Panc1 (cell line): ENCODE results near the gene ZNF688.

Experiments used
- POLR2AphosphoS5 ChIP-seq: IDR thresholded peaks from 2 replicates; pipeline ENCODE4 v1.6.1; 2012; ENCODE audit warnings: mild to moderate bottlenecking, low read depth, low read length, moderate library complexity
- SIN3A ChIP-seq: IDR thresholded peaks from 2 replicates; pipeline ENCODE4 v1.6.1; 2012; ENCODE audit warnings: low read depth, mild to moderate bottlenecking, low read length, moderate library complexity, borderline replicate concordance; ENCODE audit not compliant: insufficient read depth
- TCF7L2 ChIP-seq: IDR thresholded peaks from 2 replicates; pipeline ENCODE4 v1.6.1; 2011; ENCODE audit warnings: mild to moderate bottlenecking, low read depth, low read length, inconsistent platforms
- TF ChIP-seq, protein P1 (sequence below), 2 experiments: IDR thresholded peaks; 2 replicates each; pipeline ENCODE4 v1.6.1; 2011 to 2012; ENCODE audit warnings: low read depth in 2 of 2, control low read depth in 1 of 2, low read length in 1 of 2, mild to moderate bottlenecking in 1 of 2, moderate library complexity in 1 of 2; ENCODE audit not compliant: insufficient read depth in 1 of 2
- TF ChIP-seq, protein P2 (sequence below): fragments of 450-650 bp; IDR thresholded peaks from 2 replicates; pipeline ENCODE4 v1.5.1; 2017; ENCODE audit warnings: mild to moderate bottlenecking

DNA sequence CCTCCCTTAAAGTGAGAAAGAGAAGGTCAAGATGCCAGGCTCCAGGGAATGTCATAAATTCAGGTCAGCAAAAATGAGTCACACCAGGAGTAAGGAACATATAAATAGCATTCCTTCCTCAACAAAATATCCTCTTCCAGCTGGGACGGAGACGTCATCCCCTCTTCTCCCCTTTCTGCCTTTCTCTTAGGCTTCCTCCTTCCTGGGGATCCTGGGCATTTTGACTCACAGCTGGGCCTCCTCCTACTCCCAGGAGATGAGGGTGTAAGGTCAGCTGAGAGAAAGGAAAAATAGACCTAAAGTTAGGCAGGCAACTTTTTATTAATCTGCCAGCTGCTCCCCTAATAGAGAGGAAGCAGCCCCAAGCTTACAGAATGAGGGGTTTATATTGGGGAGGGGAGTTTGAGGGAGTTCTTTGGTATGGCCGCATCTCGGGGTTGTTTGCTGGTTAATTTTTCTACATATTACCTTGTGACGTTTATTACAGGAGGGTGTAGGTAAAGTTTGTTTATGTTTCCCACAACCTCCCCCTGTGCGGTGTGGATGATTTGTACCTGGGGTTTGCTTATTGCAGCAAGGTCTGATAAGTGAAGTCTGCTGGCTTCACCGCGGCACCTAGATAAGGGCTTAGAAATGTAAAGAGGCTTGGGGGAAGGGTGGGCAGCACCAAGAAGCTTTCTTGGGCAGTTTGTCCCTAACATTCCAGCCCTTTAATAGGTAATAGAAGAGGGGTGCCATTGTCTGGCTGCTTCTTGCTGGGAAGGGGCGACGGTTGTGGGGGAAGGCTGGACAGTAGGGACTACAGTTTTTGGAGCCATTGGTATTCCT lies 29.8 kb downstream of the ZNF688 start:
- TF ChIP-seq, protein P1, sequence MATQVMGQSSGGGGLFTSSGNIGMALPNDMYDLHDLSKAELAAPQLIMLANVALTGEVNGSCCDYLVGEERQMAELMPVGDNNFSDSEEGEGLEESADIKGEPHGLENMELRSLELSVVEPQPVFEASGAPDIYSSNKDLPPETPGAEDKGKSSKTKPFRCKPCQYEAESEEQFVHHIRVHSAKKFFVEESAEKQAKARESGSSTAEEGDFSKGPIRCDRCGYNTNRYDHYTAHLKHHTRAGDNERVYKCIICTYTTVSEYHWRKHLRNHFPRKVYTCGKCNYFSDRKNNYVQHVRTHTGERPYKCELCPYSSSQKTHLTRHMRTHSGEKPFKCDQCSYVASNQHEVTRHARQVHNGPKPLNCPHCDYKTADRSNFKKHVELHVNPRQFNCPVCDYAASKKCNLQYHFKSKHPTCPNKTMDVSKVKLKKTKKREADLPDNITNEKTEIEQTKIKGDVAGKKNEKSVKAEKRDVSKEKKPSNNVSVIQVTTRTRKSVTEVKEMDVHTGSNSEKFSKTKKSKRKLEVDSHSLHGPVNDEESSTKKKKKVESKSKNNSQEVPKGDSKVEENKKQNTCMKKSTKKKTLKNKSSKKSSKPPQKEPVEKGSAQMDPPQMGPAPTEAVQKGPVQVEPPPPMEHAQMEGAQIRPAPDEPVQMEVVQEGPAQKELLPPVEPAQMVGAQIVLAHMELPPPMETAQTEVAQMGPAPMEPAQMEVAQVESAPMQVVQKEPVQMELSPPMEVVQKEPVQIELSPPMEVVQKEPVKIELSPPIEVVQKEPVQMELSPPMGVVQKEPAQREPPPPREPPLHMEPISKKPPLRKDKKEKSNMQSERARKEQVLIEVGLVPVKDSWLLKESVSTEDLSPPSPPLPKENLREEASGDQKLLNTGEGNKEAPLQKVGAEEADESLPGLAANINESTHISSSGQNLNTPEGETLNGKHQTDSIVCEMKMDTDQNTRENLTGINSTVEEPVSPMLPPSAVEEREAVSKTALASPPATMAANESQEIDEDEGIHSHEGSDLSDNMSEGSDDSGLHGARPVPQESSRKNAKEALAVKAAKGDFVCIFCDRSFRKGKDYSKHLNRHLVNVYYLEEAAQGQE (IDR thresholded peaks at IDR 0.05; ENCODE audit: insufficient read depth in 1 of 2, low read depth in 2 of 2, low read length in 1 of 2), result no peak
- TF ChIP-seq, protein P2, sequence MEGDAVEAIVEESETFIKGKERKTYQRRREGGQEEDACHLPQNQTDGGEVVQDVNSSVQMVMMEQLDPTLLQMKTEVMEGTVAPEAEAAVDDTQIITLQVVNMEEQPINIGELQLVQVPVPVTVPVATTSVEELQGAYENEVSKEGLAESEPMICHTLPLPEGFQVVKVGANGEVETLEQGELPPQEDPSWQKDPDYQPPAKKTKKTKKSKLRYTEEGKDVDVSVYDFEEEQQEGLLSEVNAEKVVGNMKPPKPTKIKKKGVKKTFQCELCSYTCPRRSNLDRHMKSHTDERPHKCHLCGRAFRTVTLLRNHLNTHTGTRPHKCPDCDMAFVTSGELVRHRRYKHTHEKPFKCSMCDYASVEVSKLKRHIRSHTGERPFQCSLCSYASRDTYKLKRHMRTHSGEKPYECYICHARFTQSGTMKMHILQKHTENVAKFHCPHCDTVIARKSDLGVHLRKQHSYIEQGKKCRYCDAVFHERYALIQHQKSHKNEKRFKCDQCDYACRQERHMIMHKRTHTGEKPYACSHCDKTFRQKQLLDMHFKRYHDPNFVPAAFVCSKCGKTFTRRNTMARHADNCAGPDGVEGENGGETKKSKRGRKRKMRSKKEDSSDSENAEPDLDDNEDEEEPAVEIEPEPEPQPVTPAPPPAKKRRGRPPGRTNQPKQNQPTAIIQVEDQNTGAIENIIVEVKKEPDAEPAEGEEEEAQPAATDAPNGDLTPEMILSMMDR, result no peak
- TF ChIP-seq POLR2AphosphoS5 (no peak), TCF7L2 (no peak), SIN3A (no peak)
